Glutamatergic neuron (in vitro differentiated cells): ENCODE data around the gene STON2. TPM values are rescaled to one million over a fixed set of nuclear protein-coding genes. Genes with fewer than 3 reads are reported as not detected.
"Not testable (repeated sequence)": the region's sequence is repeated elsewhere in the genome, so short reads cannot be mapped to it uniquely, and the experiment has no call there.

Experiments
- DNase-seq: peaks from one replicate; pipeline ENCODE4 v3.0.0; 2022
- H3K27ac Mint-ChIP-seq: one replicate; pipeline ENCODE4 v1.8.0; 2020; ENCODE audit warnings: mild to moderate bottlenecking, mixed read lengths, inconsistent platforms; ENCODE audit not compliant: unreplicated experiment
- H3K27me3 Mint-ChIP-seq: one replicate; pipeline ENCODE4 v1.8.0; 2020; ENCODE audit warnings: mild to moderate bottlenecking, moderate library complexity, mixed read lengths, inconsistent platforms; ENCODE audit not compliant: unreplicated experiment
- H3K36me3 Mint-ChIP-seq: one replicate; pipeline ENCODE4 v1.8.0; 2020; ENCODE audit warnings: mild to moderate bottlenecking, mixed read lengths, inconsistent platforms; ENCODE audit not compliant: unreplicated experiment
- H3K4me1 Mint-ChIP-seq: one replicate; pipeline ENCODE4 v1.8.0; 2020; ENCODE audit warnings: mild to moderate bottlenecking, low read depth, mixed read lengths, inconsistent platforms; ENCODE audit not compliant: unreplicated experiment
- H3K4me3 Mint-ChIP-seq: one replicate; pipeline ENCODE4 v1.8.0; 2020; ENCODE audit warnings: mild to moderate bottlenecking, mixed read lengths, inconsistent platforms; ENCODE audit not compliant: unreplicated experiment
- H3K9me3 Mint-ChIP-seq: one replicate; pipeline ENCODE4 v1.8.0; 2020; ENCODE audit warnings: mild to moderate bottlenecking, moderate library complexity, mixed read lengths, inconsistent platforms; ENCODE audit not compliant: unreplicated experiment
- CTCF ChIP-seq: fragments of 200-600 bp; sonication (generic); IDR thresholded peaks from one replicate; pipeline ENCODE4 v1.5.0; 2021; ENCODE audit not compliant: partially characterized antibody, unreplicated experiment
- total RNA-seq: library from RNA; stranded (reverse); fragmentation: NEBNext Ultra II Directional; extraction: Animal tissue kit (Norgen Biotek cat#: 25700); gene quantifications from one replicate; pipeline ENCODE4 v1.2.1, GENCODE V29; 2021; ENCODE audit not compliant: unreplicated experiment

STON2 gene
- total RNA-seq, 1 donor from 2014 or later: 278 TPM

- Mint-ChIP-seq H3K27me3 (peaks cover 5% of the 10 kb centered on the region), H3K36me3 (peaks cover 26% of the 10 kb centered on the region), H3K9me3 (peaks cover 16% of the 10 kb centered on the region), H3K4me1 (no peaks in the 10 kb centered on the region), H3K27ac (no peak overlapping the region), H3K4me3 (no peak overlapping the region)
- TF ChIP-seq CTCF: no peak
- no peak for DNase-seq
Measured at GRCh38 chr14:81243499-81243898, 156.6 kb downstream of the STON2 start.

- not testable (repeated sequence) for H3K36me3 Mint-ChIP-seq, H3K27me3 Mint-ChIP-seq, H3K27ac Mint-ChIP-seq, H3K9me3 Mint-ChIP-seq, H3K4me3 Mint-ChIP-seq, DNase-seq, H3K4me1 Mint-ChIP-seq
Measured at GRCh38 chr14:81236849-81237248, 163.3 kb downstream of the STON2 start.

GRCh38 chr14:81236138-81236537 lies 164.0 kb downstream of the STON2 start:
- Mint-ChIP-seq H3K4me1 (no peaks in the 10 kb centered on the region), H3K27me3 (peaks cover 3% of the 10 kb centered on the region), H3K4me3 (no peak overlapping the region), H3K9me3 (no peaks in the 10 kb centered on the region), H3K36me3 (no peaks in the 10 kb centered on the region), H3K27ac (no peak overlapping the region)
- no peak for TF ChIP-seq CTCF
- DNase-seq: no peak

- TF ChIP-seq CTCF: no peak
- DNase-seq: no peak
Measured at GRCh38 chr14:81235096-81235495, 165.0 kb downstream of the STON2 start.

GRCh38 chr14:81234278-81234677 lies 165.8 kb downstream of the STON2 start:
- H3K9me3 Mint-ChIP-seq: no peaks in the 10 kb centered on the region
- DNase-seq: no peak
- no peak overlapping the region for H3K27ac Mint-ChIP-seq
- H3K27me3 Mint-ChIP-seq: peaks cover 3% of the 10 kb centered on the region
- no peak overlapping the region for H3K4me3 Mint-ChIP-seq
- H3K4me1 Mint-ChIP-seq: no peaks in the 10 kb centered on the region
- no peaks in the 10 kb centered on the region for H3K36me3 Mint-ChIP-seq
- TF ChIP-seq CTCF: no peak

More at GRCh38 chr14:81235096-81235495, 165.0 kb downstream of the STON2 start:
- Mint-ChIP-seq H3K9me3 (no peaks in the 10 kb centered on the region), H3K4me3 (no peak overlapping the region), H3K36me3 (no peaks in the 10 kb centered on the region), H3K4me1 (no peaks in the 10 kb centered on the region), H3K27me3 (peaks cover 3% of the 10 kb centered on the region), H3K27ac (no peak overlapping the region)

GRCh38 chr14:81233615-81234014 lies 166.5 kb downstream of the STON2 start:
- TF ChIP-seq CTCF: no peak
- DNase-seq: no peak
- no peak overlapping the region for H3K4me3 Mint-ChIP-seq
- H3K36me3 Mint-ChIP-seq: no peaks in the 10 kb centered on the region
- no peaks in the 10 kb centered on the region for H3K4me1 Mint-ChIP-seq
- H3K27me3 Mint-ChIP-seq: peaks cover 3% of the 10 kb centered on the region
- no peaks in the 10 kb centered on the region for H3K9me3 Mint-ChIP-seq
- H3K27ac Mint-ChIP-seq: no peak overlapping the region
